NCI-H1048 (cell line): Measurements from ENCODE around the gene SCFD1.

Experiments
- DNase-seq: peaks from one replicate; lab custom pipeline; 2025; lab: John Stamatoyannopoulos, UW

Gene SCFD1

DNA sequence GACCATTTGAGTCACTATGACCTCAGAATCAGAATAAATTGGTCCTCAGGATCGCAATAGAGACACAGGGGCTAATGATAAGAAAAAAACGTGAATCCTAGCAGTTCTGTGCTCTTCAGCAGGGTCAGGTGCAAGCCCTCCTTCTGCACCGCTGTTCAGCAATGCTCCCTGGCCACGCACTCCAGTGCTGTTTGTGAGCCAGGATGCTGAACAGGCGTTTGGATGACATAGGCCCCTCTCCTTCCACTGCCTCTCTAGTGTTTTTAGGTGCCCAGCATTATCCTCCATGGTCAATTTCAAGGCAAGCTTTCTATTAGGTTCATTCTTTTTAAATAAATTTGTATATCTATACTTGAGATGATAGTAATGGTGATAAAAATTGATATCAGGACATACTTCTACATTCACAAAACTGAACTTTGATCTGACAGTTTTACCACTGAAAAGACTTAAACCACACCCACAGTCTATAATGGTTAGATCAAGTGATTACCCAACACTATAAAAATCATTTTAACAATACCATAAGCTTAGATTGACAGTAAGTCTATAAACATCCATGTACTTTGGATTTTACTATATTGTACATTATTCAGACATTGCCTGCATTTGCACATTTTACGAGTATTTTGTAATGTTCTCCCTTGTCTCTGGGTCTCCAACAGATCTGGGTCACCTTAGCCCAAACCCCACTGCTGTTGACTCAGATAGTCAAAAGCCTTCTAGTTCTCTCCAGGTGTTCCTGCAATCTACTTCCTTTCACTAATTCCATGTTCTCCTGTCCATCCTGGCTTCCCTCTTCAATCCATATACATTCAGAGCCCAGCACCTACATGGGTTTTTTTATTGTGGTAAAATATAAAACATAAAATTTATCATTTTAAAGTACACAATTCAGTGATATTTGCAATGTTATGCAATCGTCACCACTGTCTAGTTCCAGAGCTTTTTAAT lies 137.3 kb downstream of the SCFD1 start:
- DNase-seq, result no peak

DNA sequence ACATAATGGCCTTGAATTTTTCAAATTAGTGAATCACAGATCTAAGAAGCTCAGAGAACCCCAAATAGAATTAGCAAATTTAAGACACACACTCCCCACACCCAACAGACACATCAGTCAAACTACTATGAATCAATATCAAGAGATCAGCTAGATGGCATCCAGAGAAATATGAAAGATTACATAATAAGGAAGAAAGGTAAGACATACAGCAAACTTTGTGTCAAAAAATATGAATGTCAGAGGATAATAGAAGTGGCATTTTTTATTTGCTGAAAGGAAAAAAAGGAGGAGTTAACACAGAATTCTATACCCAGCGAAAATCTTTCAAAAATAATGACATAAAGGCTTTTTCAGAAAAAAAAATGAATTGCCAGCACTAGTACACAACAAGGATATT lies 141.8 kb downstream of the SCFD1 start:
- no peak for DNase-seq

GRCh38 chr14:30767624-30768023 lies 145.5 kb downstream of the SCFD1 start:
- no peak for DNase-seq

DNA sequence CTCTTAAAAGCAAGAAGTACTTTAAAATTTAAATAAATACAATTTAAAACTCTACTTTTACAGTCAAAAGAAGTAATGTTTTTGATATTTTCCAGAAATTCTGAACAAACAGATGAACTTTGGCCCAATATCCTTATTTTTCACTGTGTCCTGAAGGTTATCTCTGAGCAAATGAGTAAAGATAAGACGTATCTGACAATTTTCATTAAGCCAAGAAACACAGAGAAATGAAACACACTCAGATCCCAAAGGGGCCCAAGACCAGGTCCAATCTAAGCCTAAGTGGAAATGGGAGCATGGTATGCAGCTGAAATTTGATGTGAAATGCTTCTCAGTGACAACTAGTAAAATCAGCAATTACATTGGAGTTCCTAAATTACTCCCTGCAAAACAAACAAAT lies 146.7 kb downstream of the SCFD1 start:
- DNase-seq, result no peak

DNA sequence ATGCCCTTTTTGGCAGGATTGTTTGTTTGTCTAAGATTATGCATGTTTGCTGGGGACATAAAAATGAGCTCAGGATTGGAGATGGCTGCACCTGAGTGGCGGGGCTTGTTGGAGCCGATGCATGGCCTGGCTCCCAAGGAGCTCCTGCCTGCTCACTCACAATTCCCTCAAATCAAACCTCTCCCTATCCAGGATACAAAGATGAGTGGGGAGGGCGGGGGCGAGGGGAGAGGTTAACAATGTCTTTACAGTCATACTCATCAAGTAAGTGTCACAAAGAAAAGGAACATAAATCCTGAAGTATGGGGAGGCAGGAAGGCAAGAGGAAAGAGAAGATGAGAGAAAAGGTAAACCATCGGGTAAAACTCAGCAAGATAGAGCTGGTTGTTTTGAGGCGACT lies 148.3 kb downstream of the SCFD1 start:
- no peak for DNase-seq

- DNase-seq, result no peak
Observed at GRCh38 chr14:30771595-30771994, 149.5 kb downstream of the SCFD1 start.

- no peak for DNase-seq
Observed at GRCh38 chr14:30779210-30779609, 157.1 kb downstream of the SCFD1 start.
